Ishikawa (cell line): Measurements from ENCODE around the gene ILRUN.

ENCODE experiments used
- CEBPB ChIP-seq: IDR thresholded peaks from 2 replicates; pipeline ENCODE4 v1.6.1; 2012
- EP300 ChIP-seq: IDR thresholded peaks from 2 replicates; pipeline ENCODE4 v1.6.1; 2012; ENCODE audit warnings: borderline replicate concordance
- FOXM1 ChIP-seq: IDR thresholded peaks from 2 replicates; pipeline ENCODE4 v1.6.1; 2012; ENCODE audit warnings: low read depth, borderline replicate concordance
- MAX ChIP-seq: IDR thresholded peaks from 2 replicates; pipeline ENCODE4 v1.6.1; 2012
- RAD21 ChIP-seq: IDR thresholded peaks from 2 replicates; pipeline ENCODE4 v1.6.1; 2012; ENCODE audit warnings: low read depth
- REST ChIP-seq: IDR thresholded peaks from 2 replicates; pipeline ENCODE4 v1.6.1; 2012; ENCODE audit warnings: low read depth, mild to moderate bottlenecking
- TAF1 ChIP-seq: IDR thresholded peaks from 2 replicates; pipeline ENCODE4 v1.6.1; 2012; ENCODE audit warnings: low read depth, mild to moderate bottlenecking
- YY1 ChIP-seq: IDR thresholded peaks from 2 replicates; pipeline ENCODE4 v1.6.1; 2012; ENCODE audit warnings: low read depth
- TF ChIP-seq, protein P1 (sequence below): IDR thresholded peaks from 2 replicates; pipeline ENCODE4 v1.6.1; 2012

DNA sequence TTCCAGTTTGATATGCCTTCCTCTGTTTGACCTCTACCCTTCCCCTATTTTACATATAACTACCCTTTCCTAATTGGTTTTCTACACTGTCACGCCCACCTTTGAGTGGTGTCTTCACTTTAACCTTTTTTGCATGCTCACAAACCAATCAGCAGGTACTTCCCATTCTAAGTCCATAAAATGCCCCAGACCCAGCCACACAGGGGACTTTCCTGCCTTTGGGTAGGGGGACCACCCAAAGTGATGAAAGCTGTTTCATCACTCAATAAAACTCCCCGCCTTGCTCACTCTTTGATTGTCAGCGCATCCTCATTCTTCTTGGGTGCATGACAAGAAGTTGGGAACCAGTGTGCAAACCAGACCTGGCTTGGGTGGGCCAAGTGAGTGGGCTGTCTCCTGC lies 40.3 kb upstream of the ILRUN start:
- TF ChIP-seq TAF1, result no peak
- TF ChIP-seq RAD21, result no peak
- TF ChIP-seq CEBPB, result no peak
- TF ChIP-seq MAX, result no peak
- TF ChIP-seq, protein P1, sequence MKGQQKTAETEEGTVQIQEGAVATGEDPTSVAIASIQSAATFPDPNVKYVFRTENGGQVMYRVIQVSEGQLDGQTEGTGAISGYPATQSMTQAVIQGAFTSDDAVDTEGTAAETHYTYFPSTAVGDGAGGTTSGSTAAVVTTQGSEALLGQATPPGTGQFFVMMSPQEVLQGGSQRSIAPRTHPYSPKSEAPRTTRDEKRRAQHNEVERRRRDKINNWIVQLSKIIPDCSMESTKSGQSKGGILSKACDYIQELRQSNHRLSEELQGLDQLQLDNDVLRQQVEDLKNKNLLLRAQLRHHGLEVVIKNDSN, result no peak
- no peak for TF ChIP-seq YY1
- no peak for TF ChIP-seq EP300
- no peak for TF ChIP-seq REST
- TF ChIP-seq FOXM1, result no peak
